ENCODE data around the gene SPINT2.

GRCh38 chr19:38270587-38271167 is 6.3 kb downstream of the SPINT2 start:
- TF ChIP-seq CTCF (conservative IDR thresholded peaks at IDR 0.05; ENCODE audit: low read depth, low read length) (no peak), EZH2 (IDR thresholded peaks at IDR 0.05; ENCODE audit: low read length, unreplicated experiment) (no peak), EZH2phosphoT487 (IDR thresholded peaks at IDR 0.05; ENCODE audit: borderline replicate concordance, low read length) (no peak)
